IMR-90 (cell line): ENCODE data around the gene C16orf90.

Experiments used
- BHLHE40 ChIP-seq: fragments of 150-350 bp; IDR thresholded peaks from 2 replicates; pipeline ENCODE4 v1.6.1; 2016; ENCODE audit warnings: mild to moderate bottlenecking, low read depth, low read length
- CHD1 ChIP-seq: IDR thresholded peaks from 2 replicates; pipeline ENCODE4 v1.6.1; 2012; ENCODE audit warnings: low read depth, low read length, improper control_type of control experiment
- CTCF ChIP-seq: conservative IDR thresholded peaks from 2 replicates; pipeline ENCODE4 v1.5.1; 2012; ENCODE audit warnings: mild to moderate bottlenecking, low read depth, low read length, improper control_type of control experiment
- FOS ChIP-seq: fragments of 150-350 bp; IDR thresholded peaks from 2 replicates; pipeline ENCODE4 v1.6.1; 2016; ENCODE audit warnings: low read depth, low read length
- NFE2L2 ChIP-seq: fragments of 150-350 bp; IDR thresholded peaks from 2 replicates; pipeline ENCODE4 v1.6.1; 2016; ENCODE audit warnings: low read depth, mild to moderate bottlenecking, low read length
- POLR2A ChIP-seq: IDR thresholded peaks from 2 replicates; pipeline ENCODE4 v1.6.1; 2012; ENCODE audit warnings: mild to moderate bottlenecking, low read depth, low read length
- RFX5 ChIP-seq: IDR thresholded peaks from 2 replicates; pipeline ENCODE4 v1.8.0; 2012; ENCODE audit warnings: low read depth, mild to moderate bottlenecking, low read length, moderate library complexity
- SMC3 ChIP-seq: fragments of 150-350 bp; IDR thresholded peaks from 2 replicates; pipeline ENCODE4 v1.6.1; 2016; ENCODE audit warnings: low read depth, mild to moderate bottlenecking, antibody characterized with exemption, low read length, moderate library complexity
- TF ChIP-seq, protein P1 (sequence below): fragments of 150-350 bp; IDR thresholded peaks from 2 replicates; pipeline ENCODE4 v1.6.1; 2016; ENCODE audit warnings: low read depth, mild to moderate bottlenecking, low read length, moderate library complexity, borderline replicate concordance
- TF ChIP-seq, protein P2 (sequence below): fragments of 150-350 bp; IDR thresholded peaks from 2 replicates; pipeline ENCODE4 v1.6.1; 2017; ENCODE audit warnings: mild to moderate bottlenecking, antibody characterized with exemption, low read length, low read depth

DNA sequence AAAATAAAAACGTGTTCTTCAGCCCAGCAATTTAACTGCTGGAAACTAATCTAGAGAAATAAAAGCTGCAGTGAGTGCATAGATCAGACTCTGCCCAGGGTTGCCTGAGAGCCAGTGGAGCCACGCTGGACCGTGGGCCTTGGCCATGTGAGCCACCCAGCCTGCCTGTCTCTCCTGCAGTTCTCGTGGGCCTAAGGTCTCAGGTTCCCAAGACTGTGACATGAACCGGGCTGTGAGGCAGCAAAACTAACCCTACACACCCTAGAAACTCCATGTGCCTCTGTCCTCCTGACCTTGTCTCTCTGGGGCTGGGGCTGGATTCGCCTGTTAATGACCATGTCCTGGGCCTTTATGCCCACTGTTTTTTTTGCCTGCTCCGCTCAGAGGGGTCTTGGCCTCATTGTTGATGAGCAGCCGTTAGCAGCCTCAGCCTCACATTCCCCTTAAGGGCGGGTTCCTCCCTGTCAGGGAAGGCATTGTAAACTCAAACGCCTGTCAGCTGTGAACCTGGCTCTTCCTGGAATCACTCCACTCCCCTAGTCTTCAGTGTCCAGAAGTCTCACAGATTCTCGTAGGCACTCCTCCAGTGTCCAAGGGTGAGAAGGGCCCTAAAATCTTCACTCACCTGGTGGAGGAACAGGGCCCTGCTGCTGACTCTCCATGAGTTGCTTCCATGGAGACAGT, 16.9 kb downstream of the C16orf90 start:
- TF ChIP-seq CTCF (no peak), CHD1 (no peak), BHLHE40 (no peak), POLR2A (no peak), SMC3 (no peak), RFX5 (no peak), FOS (no peak), NFE2L2 (no peak)
- TF ChIP-seq, protein P1, sequence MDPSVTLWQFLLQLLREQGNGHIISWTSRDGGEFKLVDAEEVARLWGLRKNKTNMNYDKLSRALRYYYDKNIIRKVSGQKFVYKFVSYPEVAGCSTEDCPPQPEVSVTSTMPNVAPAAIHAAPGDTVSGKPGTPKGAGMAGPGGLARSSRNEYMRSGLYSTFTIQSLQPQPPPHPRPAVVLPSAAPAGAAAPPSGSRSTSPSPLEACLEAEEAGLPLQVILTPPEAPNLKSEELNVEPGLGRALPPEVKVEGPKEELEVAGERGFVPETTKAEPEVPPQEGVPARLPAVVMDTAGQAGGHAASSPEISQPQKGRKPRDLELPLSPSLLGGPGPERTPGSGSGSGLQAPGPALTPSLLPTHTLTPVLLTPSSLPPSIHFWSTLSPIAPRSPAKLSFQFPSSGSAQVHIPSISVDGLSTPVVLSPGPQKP = no peak
- TF ChIP-seq, protein P2, sequence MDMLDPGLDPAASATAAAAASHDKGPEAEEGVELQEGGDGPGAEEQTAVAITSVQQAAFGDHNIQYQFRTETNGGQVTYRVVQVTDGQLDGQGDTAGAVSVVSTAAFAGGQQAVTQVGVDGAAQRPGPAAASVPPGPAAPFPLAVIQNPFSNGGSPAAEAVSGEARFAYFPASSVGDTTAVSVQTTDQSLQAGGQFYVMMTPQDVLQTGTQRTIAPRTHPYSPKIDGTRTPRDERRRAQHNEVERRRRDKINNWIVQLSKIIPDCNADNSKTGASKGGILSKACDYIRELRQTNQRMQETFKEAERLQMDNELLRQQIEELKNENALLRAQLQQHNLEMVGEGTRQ = no peak
